ENCODE measurements around the gene FILIP1L.
"Not testable (repeated sequence)": the region's sequence is repeated elsewhere in the genome, so short reads cannot be mapped to it uniquely, and the experiment has no call there.

FILIP1L gene

GRCh38 chr3:100096866-100097265 is 17.4 kb downstream of the FILIP1L start:
- no peak for DNase-seq

GRCh38 chr3:100096286-100096685 is 18.0 kb downstream of the FILIP1L start:
- not testable (repeated sequence) for DNase-seq

GRCh38 chr3:100093831-100094230 is 20.5 kb downstream of the FILIP1L start:
- DNase-seq, result no peak

- no peak for DNase-seq
Observed at GRCh38 chr3:100090669-100091005, 23.7 kb downstream of the FILIP1L start.

GRCh38 chr3:100089812-100090668 is 24.3 kb downstream of the FILIP1L start:
- no peak for DNase-seq

- DNase-seq, result no peak
Observed at GRCh38 chr3:100088735-100089368, 25.4 kb downstream of the FILIP1L start.

GRCh38 chr3:100087198-100087597 is 27.1 kb downstream of the FILIP1L start:
- DNase-seq, result no peak

- DNase-seq, result no peak
Observed at GRCh38 chr3:100086401-100086800, 27.9 kb downstream of the FILIP1L start.

GRCh38 chr3:100084100-100084806 is 30.0 kb downstream of the FILIP1L start:
- no peak for DNase-seq

GRCh38 chr3:100083209-100083608 is 31.1 kb downstream of the FILIP1L start:
- DNase-seq, result no peak

GRCh38 chr3:100082714-100083113 is 31.6 kb downstream of the FILIP1L start:
- DNase-seq, result no peak

GRCh38 chr3:100081986-100082692 is 32.2 kb downstream of the FILIP1L start:
- DNase-seq, result no peak

- DNase-seq, result no peak
Observed at GRCh38 chr3:100081311-100081710, 33.0 kb downstream of the FILIP1L start.

- no peak for DNase-seq
Observed at GRCh38 chr3:100080573-100080972, 33.7 kb downstream of the FILIP1L start.

GRCh38 chr3:100079328-100079727 is 35.0 kb downstream of the FILIP1L start:
- no peak for DNase-seq

- DNase-seq, result no peak
Observed at GRCh38 chr3:100076731-100077529, 37.4 kb downstream of the FILIP1L start.

GRCh38 chr3:100075851-100076730 is 38.2 kb downstream of the FILIP1L start:
- DNase-seq, result no peak

- no peak for DNase-seq
Observed at GRCh38 chr3:100075196-100075595, 39.1 kb downstream of the FILIP1L start.

GRCh38 chr3:100073714-100074307 is 40.5 kb downstream of the FILIP1L start:
- DNase-seq, result no peak

GRCh38 chr3:100073049-100073713 is 41.1 kb downstream of the FILIP1L start:
- DNase-seq, result no peak
